Gastrocnemius medialis (tissue), 4 donors: Measurements from ENCODE around the gene NF2.

Source experiments
- POLR2A ChIP-seq, 2 donors: fragments of 450-650 bp; IDR thresholded peaks; one replicate each; pipeline ENCODE4 v1.6.1; 2017; ENCODE audit warnings: antibody characterized with exemption in 2 of 2, mild to moderate bottlenecking in 2 of 2, moderate library complexity in 2 of 2
- TF ChIP-seq, protein P1 (sequence below), 5 experiments: fragments of 450-650 bp in 3 of 5; fragments of 200-600 bp in 2 of 5; sonication (generic) in 2 of 5; IDR thresholded peaks in 4 of 5; conservative IDR thresholded peaks in 1 of 5; 1 replicate in 4 of 5; 2 replicates in 1 of 5; pipeline ENCODE4 v1.5.1; 2016 to 2019; ENCODE audit warnings: antibody characterized with exemption in 5 of 5, mild to moderate bottlenecking in 3 of 5, moderate library complexity in 3 of 5

GRCh38 chr22:29747832-29748231 lies 144.4 kb downstream of the NF2 start:
- TF ChIP-seq, protein P1, sequence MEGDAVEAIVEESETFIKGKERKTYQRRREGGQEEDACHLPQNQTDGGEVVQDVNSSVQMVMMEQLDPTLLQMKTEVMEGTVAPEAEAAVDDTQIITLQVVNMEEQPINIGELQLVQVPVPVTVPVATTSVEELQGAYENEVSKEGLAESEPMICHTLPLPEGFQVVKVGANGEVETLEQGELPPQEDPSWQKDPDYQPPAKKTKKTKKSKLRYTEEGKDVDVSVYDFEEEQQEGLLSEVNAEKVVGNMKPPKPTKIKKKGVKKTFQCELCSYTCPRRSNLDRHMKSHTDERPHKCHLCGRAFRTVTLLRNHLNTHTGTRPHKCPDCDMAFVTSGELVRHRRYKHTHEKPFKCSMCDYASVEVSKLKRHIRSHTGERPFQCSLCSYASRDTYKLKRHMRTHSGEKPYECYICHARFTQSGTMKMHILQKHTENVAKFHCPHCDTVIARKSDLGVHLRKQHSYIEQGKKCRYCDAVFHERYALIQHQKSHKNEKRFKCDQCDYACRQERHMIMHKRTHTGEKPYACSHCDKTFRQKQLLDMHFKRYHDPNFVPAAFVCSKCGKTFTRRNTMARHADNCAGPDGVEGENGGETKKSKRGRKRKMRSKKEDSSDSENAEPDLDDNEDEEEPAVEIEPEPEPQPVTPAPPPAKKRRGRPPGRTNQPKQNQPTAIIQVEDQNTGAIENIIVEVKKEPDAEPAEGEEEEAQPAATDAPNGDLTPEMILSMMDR (IDR thresholded peaks at IDR 0.05 in 4 of 5, conservative IDR thresholded peaks at IDR 0.05 in 1 of 5) = no peak
- TF ChIP-seq POLR2A (IDR thresholded peaks at IDR 0.05) = no peak
